ENCODE data around the gene CHEK1. TPM values are rescaled to one million over a fixed set of nuclear protein-coding genes. Genes with fewer than 3 reads are reported as not detected.

CHEK1 gene
- total and polyA plus RNA-seq, 5 donors from 2014 or later = 4.4 to 13.2 (median 8.0) TPM

DNA sequence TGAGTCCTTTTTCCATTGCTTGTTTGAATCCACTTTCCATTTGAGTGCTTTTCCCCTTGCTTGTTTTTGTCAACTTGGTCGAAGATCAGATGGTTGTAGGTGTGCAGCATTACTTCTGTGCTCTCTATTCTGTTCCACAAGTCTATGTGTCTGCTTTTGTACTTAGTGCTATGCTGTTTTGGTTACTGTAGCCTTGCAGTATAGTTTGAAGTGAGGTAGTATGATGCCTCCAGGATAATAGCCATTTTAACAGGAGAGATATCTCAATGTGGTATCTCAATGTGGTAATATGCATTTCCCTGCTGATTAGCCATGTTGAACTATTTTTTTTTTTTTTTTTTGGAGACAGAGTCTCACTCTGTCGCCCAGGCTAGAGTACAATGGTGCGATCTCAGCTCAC lies 38.9 kb downstream of the CHEK1 start:
- H3K9me3 ChIP-seq (ENCODE audit: control insufficient read depth in 2 of 2, low read length in 2 of 2) = no peaks in the 10 kb centered on the region
- H3K36me3 ChIP-seq (ENCODE audit: control insufficient read depth, insufficient read depth, low read length) = no peaks in the 10 kb centered on the region
- DNase-seq (no peak), ATAC-seq (ENCODE audit: low read depth in 2 of 2) (no peak)
- no peak overlapping the region for H3K27ac ChIP-seq (ENCODE audit: insufficient read depth, low read length, poor library complexity, severe bottlenecking)
- H3K4me3 ChIP-seq (ENCODE audit: low read depth, low read length) = no peak overlapping the region
- H3K27me3 Mint-ChIP-seq = no peaks in the 10 kb centered on the region
- H3K27me3 ChIP-seq (ENCODE audit: control insufficient read depth, insufficient read depth, low read length) = no peaks in the 10 kb centered on the region
- peaks cover 9% of the 10 kb centered on the region for H3K36me3 Mint-ChIP-seq
- H3K4me1 ChIP-seq (ENCODE audit: control insufficient read depth, insufficient read depth, low read length, poor library complexity, severe bottlenecking) = no peaks in the 10 kb centered on the region
- peaks cover 2 to 16% (median 6%) of the 10 kb centered on the region in 4 donors for H3K4me1 Mint-ChIP-seq
- H3K4me3 Mint-ChIP-seq = no peak overlapping the region
- peaks cover 0 to 9% (median 0%) of the 10 kb centered on the region in 7 donors for H3K9me3 Mint-ChIP-seq
- peak overlapping the region in 1 of 3 donors; percentile 64 for H3K27ac Mint-ChIP-seq

DNA sequence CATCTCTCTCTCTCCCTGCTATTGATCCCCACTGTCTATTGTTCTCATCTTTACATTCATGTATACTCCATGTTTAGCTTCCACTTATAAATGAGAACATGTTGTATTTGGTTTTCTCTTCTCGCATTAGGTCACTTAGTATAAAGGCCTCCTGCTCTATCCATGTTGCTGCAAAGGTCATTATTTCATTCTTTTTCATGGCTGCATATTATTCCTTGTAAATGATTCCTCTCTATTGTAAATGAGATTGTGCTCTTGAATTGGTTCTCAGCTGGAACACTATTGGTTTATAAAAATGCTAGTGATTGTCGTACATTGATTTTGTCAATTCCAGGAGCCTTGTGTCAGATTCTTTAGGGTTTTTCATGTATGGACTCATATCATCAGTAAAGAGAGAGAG lies 42.2 kb downstream of the CHEK1 start:
- Mint-ChIP-seq H3K27me3 (no peaks in the 10 kb centered on the region), H3K4me3 (no peak overlapping the region), H3K9me3 (peaks cover 0 to 9% (median 2%) of the 10 kb centered on the region in 7 donors), H3K4me1 (peaks cover 0 to 24% (median 10%) of the 10 kb centered on the region in 4 donors), H3K27ac (no peak overlapping the region), H3K36me3 (peaks cover 9% of the 10 kb centered on the region)
- ATAC-seq (ENCODE audit: low read depth in 2 of 2) (no peak), DNase-seq (no peak)
- Histone ChIP-seq H3K4me3 (ENCODE audit: low read depth, low read length) (no peak overlapping the region), H3K36me3 (ENCODE audit: control insufficient read depth, insufficient read depth, low read length) (no peaks in the 10 kb centered on the region), H3K27ac (ENCODE audit: insufficient read depth, low read length, poor library complexity, severe bottlenecking) (no peak overlapping the region), H3K27me3 (ENCODE audit: control insufficient read depth, insufficient read depth, low read length) (no peaks in the 10 kb centered on the region), H3K9me3 (ENCODE audit: control insufficient read depth in 2 of 2, low read length in 2 of 2) (no peaks in the 10 kb centered on the region), H3K4me1 (ENCODE audit: control insufficient read depth, insufficient read depth, low read length, poor library complexity, severe bottlenecking) (no peaks in the 10 kb centered on the region)

GRCh38 chr11:125670172-125670571 lies 45.2 kb downstream of the CHEK1 start:
- no peak for DNase-seq

DNA sequence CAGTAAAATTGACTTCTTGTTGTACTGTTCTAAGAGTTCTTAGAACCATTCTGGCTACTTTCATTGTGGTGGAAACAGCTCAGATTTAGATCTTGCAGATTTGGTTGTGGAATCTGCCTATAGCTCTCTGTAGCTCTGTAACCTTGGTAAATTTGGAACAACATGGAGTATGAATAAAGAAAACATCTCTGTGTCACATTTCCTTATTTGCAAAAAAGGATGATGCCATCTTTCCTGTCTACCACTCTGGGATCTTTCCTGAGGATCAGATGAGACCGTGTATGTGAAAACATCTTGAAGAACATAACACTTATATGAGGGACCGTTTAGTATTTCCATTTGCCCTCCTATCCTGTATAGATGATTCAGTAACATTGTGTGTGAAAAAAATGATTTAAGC lies 46.6 kb downstream of the CHEK1 start:
- no peaks in the 10 kb centered on the region for H3K36me3 ChIP-seq (ENCODE audit: control insufficient read depth, insufficient read depth, low read length)
- H3K4me3 ChIP-seq (ENCODE audit: low read depth, low read length) = no peak overlapping the region
- H3K4me3 Mint-ChIP-seq = no peak overlapping the region
- ATAC-seq (ENCODE audit: low read depth in 2 of 2) (no peak), DNase-seq (no peak)
- H3K9me3 Mint-ChIP-seq = peaks cover 0 to 5% (median 2%) of the 10 kb centered on the region in 7 donors
- H3K27ac ChIP-seq (ENCODE audit: insufficient read depth, low read length, poor library complexity, severe bottlenecking) = no peak overlapping the region
- H3K27ac Mint-ChIP-seq = peak overlapping the region in 1 of 3 donors; percentile 7
- H3K4me1 ChIP-seq (ENCODE audit: control insufficient read depth, insufficient read depth, low read length, poor library complexity, severe bottlenecking) = peaks cover 3% of the 10 kb centered on the region
- H3K9me3 ChIP-seq (ENCODE audit: control insufficient read depth in 2 of 2, low read length in 2 of 2) = no peaks in the 10 kb centered on the region
- peaks cover 2% of the 10 kb centered on the region for H3K36me3 Mint-ChIP-seq
- H3K27me3 ChIP-seq (ENCODE audit: control insufficient read depth, insufficient read depth, low read length) = no peaks in the 10 kb centered on the region
- peaks cover 0 to 10% (median 6%) of the 10 kb centered on the region in 4 donors for H3K4me1 Mint-ChIP-seq
- no peaks in the 10 kb centered on the region for H3K27me3 Mint-ChIP-seq

More at GRCh38 chr11:125670172-125670571, 45.2 kb downstream of the CHEK1 start:
- ATAC-seq (ENCODE audit: low read depth in 2 of 2) = no peak
- Mint-ChIP-seq H3K4me1 (peaks cover 0 to 16% (median 6%) of the 10 kb centered on the region in 4 donors), H3K27ac (no peak overlapping the region), H3K4me3 (no peak overlapping the region), H3K9me3 (peaks cover 0 to 6% (median 2%) of the 10 kb centered on the region in 7 donors), H3K36me3 (peaks cover 3% of the 10 kb centered on the region), H3K27me3 (no peaks in the 10 kb centered on the region)
- Histone ChIP-seq H3K36me3 (ENCODE audit: control insufficient read depth, insufficient read depth, low read length) (no peaks in the 10 kb centered on the region), H3K27me3 (ENCODE audit: control insufficient read depth, insufficient read depth, low read length) (no peaks in the 10 kb centered on the region), H3K27ac (ENCODE audit: insufficient read depth, low read length, poor library complexity, severe bottlenecking) (no peak overlapping the region), H3K9me3 (ENCODE audit: control insufficient read depth in 2 of 2, low read length in 2 of 2) (no peaks in the 10 kb centered on the region), H3K4me1 (ENCODE audit: control insufficient read depth, insufficient read depth, low read length, poor library complexity, severe bottlenecking) (peaks cover 3% of the 10 kb centered on the region), H3K4me3 (ENCODE audit: low read depth, low read length) (no peak overlapping the region)

- no peak overlapping the region for H3K27ac Mint-ChIP-seq
- no peaks in the 10 kb centered on the region for H3K36me3 Mint-ChIP-seq
- ATAC-seq (ENCODE audit: low read depth in 2 of 2) = no peak
Observed at GRCh38 chr11:125674210-125674609, 49.2 kb downstream of the CHEK1 start.

GRCh38 chr11:125675196-125675595 lies 50.2 kb downstream of the CHEK1 start:
- DNase-seq = no peak

More at GRCh38 chr11:125674210-125674609, 49.2 kb downstream of the CHEK1 start:
- H3K4me3 Mint-ChIP-seq = no peak overlapping the region
- H3K9me3 Mint-ChIP-seq = peaks cover 0 to 2% (median 0%) of the 10 kb centered on the region in 7 donors
- no peak for DNase-seq
- H3K9me3 ChIP-seq (ENCODE audit: control insufficient read depth in 2 of 2, low read length in 2 of 2) = no peaks in the 10 kb centered on the region
- no peak overlapping the region for H3K4me3 ChIP-seq (ENCODE audit: low read depth, low read length)
- H3K27me3 ChIP-seq (ENCODE audit: control insufficient read depth, insufficient read depth, low read length) = no peaks in the 10 kb centered on the region
- H3K4me1 Mint-ChIP-seq = peaks cover 0 to 8% (median 6%) of the 10 kb centered on the region in 4 donors
- no peaks in the 10 kb centered on the region for H3K27me3 Mint-ChIP-seq
- H3K36me3 ChIP-seq (ENCODE audit: control insufficient read depth, insufficient read depth, low read length) = no peaks in the 10 kb centered on the region
- no peak overlapping the region for H3K27ac ChIP-seq (ENCODE audit: insufficient read depth, low read length, poor library complexity, severe bottlenecking)
- peaks cover 3% of the 10 kb centered on the region for H3K4me1 ChIP-seq (ENCODE audit: control insufficient read depth, insufficient read depth, low read length, poor library complexity, severe bottlenecking)

DNA sequence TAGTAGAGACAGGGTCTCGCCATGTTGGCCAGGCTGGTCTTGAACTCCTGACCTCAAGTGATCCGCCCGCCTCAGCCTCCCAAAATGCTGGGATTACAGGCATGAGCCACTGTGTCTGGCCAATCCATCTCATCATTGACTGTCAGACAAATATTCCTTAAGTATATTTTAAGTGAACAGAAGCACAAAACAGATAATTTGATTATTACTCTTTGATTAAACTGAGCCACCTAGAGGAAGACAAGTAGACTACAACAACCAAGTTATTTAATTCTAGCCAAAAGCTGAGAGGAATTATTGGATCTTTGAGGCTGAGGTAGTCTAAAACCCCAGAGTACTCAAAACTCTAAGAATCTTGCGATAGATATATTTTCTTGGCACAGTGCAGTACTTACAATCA lies 54.4 kb downstream of the CHEK1 start:
- no peaks in the 10 kb centered on the region for H3K36me3 Mint-ChIP-seq

More at GRCh38 chr11:125675196-125675595, 50.2 kb downstream of the CHEK1 start:
- Mint-ChIP-seq H3K4me1 (peaks cover 0 to 8% (median 6%) of the 10 kb centered on the region in 4 donors), H3K9me3 (no peaks in the 10 kb centered on the region), H3K4me3 (no peak overlapping the region), H3K36me3 (no peaks in the 10 kb centered on the region), H3K27ac (no peak overlapping the region), H3K27me3 (no peaks in the 10 kb centered on the region)
- Histone ChIP-seq H3K27me3 (ENCODE audit: control insufficient read depth, insufficient read depth, low read length) (no peaks in the 10 kb centered on the region), H3K4me1 (ENCODE audit: control insufficient read depth, insufficient read depth, low read length, poor library complexity, severe bottlenecking) (peaks cover 3% of the 10 kb centered on the region), H3K4me3 (ENCODE audit: low read depth, low read length) (no peak overlapping the region), H3K9me3 (ENCODE audit: control insufficient read depth in 2 of 2, low read length in 2 of 2) (no peaks in the 10 kb centered on the region), H3K36me3 (ENCODE audit: control insufficient read depth, insufficient read depth, low read length) (no peaks in the 10 kb centered on the region), H3K27ac (ENCODE audit: insufficient read depth, low read length, poor library complexity, severe bottlenecking) (no peak overlapping the region)
- ATAC-seq (ENCODE audit: low read depth in 2 of 2) = no peak

GRCh38 chr11:125679837-125680236 lies 54.9 kb downstream of the CHEK1 start:
- no peaks in the 10 kb centered on the region for H3K36me3 Mint-ChIP-seq

More for the DNA sequence above, 54.4 kb downstream of the CHEK1 start:
- H3K9me3 ChIP-seq (ENCODE audit: control insufficient read depth in 2 of 2, low read length in 2 of 2) = no peaks in the 10 kb centered on the region
- ATAC-seq (ENCODE audit: low read depth in 2 of 2) (no peak), DNase-seq (peak in 1 of 3 donors; percentile 6)
- H3K36me3 ChIP-seq (ENCODE audit: control insufficient read depth, insufficient read depth, low read length) = no peaks in the 10 kb centered on the region
- no peaks in the 10 kb centered on the region for H3K4me1 ChIP-seq (ENCODE audit: control insufficient read depth, insufficient read depth, low read length, poor library complexity, severe bottlenecking)
- Mint-ChIP-seq H3K27ac (no peak overlapping the region), H3K4me3 (no peak overlapping the region), H3K27me3 (no peaks in the 10 kb centered on the region), H3K9me3 (no peaks in the 10 kb centered on the region), H3K4me1 (peaks cover 0 to 4% (median 0%) of the 10 kb centered on the region in 4 donors)
- no peaks in the 10 kb centered on the region for H3K27me3 ChIP-seq (ENCODE audit: control insufficient read depth, insufficient read depth, low read length)
- no peak overlapping the region for H3K4me3 ChIP-seq (ENCODE audit: low read depth, low read length)
- H3K27ac ChIP-seq (ENCODE audit: insufficient read depth, low read length, poor library complexity, severe bottlenecking) = no peak overlapping the region

More at GRCh38 chr11:125679837-125680236, 54.9 kb downstream of the CHEK1 start:
- H3K4me3 ChIP-seq (ENCODE audit: low read depth, low read length) = no peak overlapping the region
- H3K9me3 ChIP-seq (ENCODE audit: control insufficient read depth in 2 of 2, low read length in 2 of 2) = no peaks in the 10 kb centered on the region
- H3K4me1 ChIP-seq (ENCODE audit: control insufficient read depth, insufficient read depth, low read length, poor library complexity, severe bottlenecking) = no peaks in the 10 kb centered on the region
- H3K27ac ChIP-seq (ENCODE audit: insufficient read depth, low read length, poor library complexity, severe bottlenecking) = no peak overlapping the region
- Mint-ChIP-seq H3K27me3 (no peaks in the 10 kb centered on the region), H3K4me3 (no peak overlapping the region), H3K27ac (no peak overlapping the region), H3K4me1 (peaks cover 0 to 4% (median 0%) of the 10 kb centered on the region in 4 donors), H3K9me3 (no peaks in the 10 kb centered on the region)
- H3K36me3 ChIP-seq (ENCODE audit: control insufficient read depth, insufficient read depth, low read length) = no peaks in the 10 kb centered on the region
- no peaks in the 10 kb centered on the region for H3K27me3 ChIP-seq (ENCODE audit: control insufficient read depth, insufficient read depth, low read length)
- ATAC-seq (ENCODE audit: low read depth in 2 of 2) (no peak), DNase-seq (no peak)
